ENCODE results near the gene ZC3H10.

ZC3H10 gene

DNA sequence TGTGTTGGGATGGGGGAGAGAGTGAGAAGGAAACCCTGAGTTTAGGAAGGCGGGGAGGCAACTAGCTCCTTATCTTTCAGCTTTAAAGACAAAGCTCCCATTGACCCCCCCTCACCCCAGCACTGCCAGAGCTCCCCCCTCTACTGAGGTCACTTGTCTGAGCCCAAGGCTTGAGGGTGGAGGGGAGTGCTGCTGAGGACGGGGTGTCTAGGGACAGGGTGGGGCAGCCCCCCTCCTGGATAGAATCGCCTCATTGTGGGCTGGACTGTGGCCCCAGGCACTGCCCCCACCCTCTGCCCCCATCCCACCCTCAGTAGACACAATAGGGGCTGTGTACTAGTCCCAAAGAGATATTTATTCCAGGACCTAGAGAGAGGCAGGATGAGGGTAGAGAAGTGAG lies 35.1 kb upstream of the ZC3H10 start:
- no peak overlapping the region for H3K27ac ChIP-seq (ENCODE audit: low read depth, low read length)
- peaks cover 0 to 12% of the 10 kb centered on the region in 2 donors for H3K27me3 ChIP-seq (ENCODE audit: control insufficient read depth in 1 of 2, insufficient read depth in 2 of 2, low read length in 2 of 2)
- H3K36me3 ChIP-seq (ENCODE audit: insufficient read depth, low read length), result no peaks in the 10 kb centered on the region
- H3K9me3 ChIP-seq (ENCODE audit: low read length), result no peaks in the 10 kb centered on the region
- H3K4me3 ChIP-seq (ENCODE audit: low read depth in 1 of 2, low read length in 2 of 2), result no peak overlapping the region
- no peak overlapping the region for H3K9ac ChIP-seq (ENCODE audit: low read length)
- peaks cover 9% of the 10 kb centered on the region for H3K4me1 ChIP-seq (ENCODE audit: insufficient read depth, low read length)

- H3K4me3 ChIP-seq (ENCODE audit: low read depth in 1 of 2, low read length in 2 of 2), result no peak overlapping the region
- no peaks in the 10 kb centered on the region for H3K9me3 ChIP-seq (ENCODE audit: low read length)
- no peak overlapping the region for H3K27ac ChIP-seq (ENCODE audit: low read depth, low read length)
- H3K36me3 ChIP-seq (ENCODE audit: insufficient read depth, low read length), result no peaks in the 10 kb centered on the region
- peaks cover 0 to 6% of the 10 kb centered on the region in 2 donors for H3K27me3 ChIP-seq (ENCODE audit: control insufficient read depth in 1 of 2, insufficient read depth in 2 of 2, low read length in 2 of 2)
- peaks cover 3% of the 10 kb centered on the region for H3K4me1 ChIP-seq (ENCODE audit: insufficient read depth, low read length)
- H3K9ac ChIP-seq (ENCODE audit: low read length), result no peak overlapping the region
Measured at GRCh38 chr12:56084958-56085543, 33.0 kb upstream of the ZC3H10 start.

GRCh38 chr12:56086096-56086495 lies 32.0 kb upstream of the ZC3H10 start:
- Histone ChIP-seq H3K27ac (ENCODE audit: low read depth, low read length) (no peak overlapping the region), H3K4me1 (ENCODE audit: insufficient read depth, low read length) (no peaks in the 10 kb centered on the region), H3K9me3 (ENCODE audit: low read length) (no peaks in the 10 kb centered on the region), H3K4me3 (ENCODE audit: low read depth in 1 of 2, low read length in 2 of 2) (no peak overlapping the region), H3K9ac (ENCODE audit: low read length) (no peak overlapping the region), H3K27me3 (ENCODE audit: control insufficient read depth in 1 of 2, insufficient read depth in 2 of 2, low read length in 2 of 2) (no peaks in the 10 kb centered on the region), H3K36me3 (ENCODE audit: insufficient read depth, low read length) (no peaks in the 10 kb centered on the region)

DNA sequence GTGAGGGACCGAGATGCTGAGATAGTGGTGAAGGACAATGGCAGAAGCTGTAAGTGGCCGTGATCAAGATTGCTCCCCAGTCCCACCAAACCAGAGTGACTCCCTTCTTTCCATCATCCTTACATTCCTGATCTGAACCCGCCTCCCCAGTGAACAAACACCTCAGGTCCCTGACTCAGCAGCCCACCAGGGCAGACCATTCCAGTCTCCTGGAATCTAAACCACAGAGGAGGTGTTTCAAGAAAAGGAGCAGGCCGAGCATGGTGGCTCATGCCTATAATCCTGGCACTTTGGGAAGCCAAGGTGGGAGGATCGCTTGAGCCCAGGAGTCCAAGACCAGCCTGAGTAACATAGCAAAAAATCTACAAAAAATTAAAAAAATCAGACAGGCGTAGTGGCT lies 31.5 kb upstream of the ZC3H10 start:
- H3K27ac ChIP-seq (ENCODE audit: low read depth, low read length), result no peak overlapping the region
- H3K9ac ChIP-seq (ENCODE audit: low read length), result no peak overlapping the region

GRCh38 chr12:56087220-56087619 lies 30.8 kb upstream of the ZC3H10 start:
- no peaks in the 10 kb centered on the region for H3K27me3 ChIP-seq (ENCODE audit: control insufficient read depth in 1 of 2, insufficient read depth in 2 of 2, low read length in 2 of 2)
- no peak overlapping the region for H3K9ac ChIP-seq (ENCODE audit: low read length)
- no peaks in the 10 kb centered on the region for H3K36me3 ChIP-seq (ENCODE audit: insufficient read depth, low read length)
- H3K27ac ChIP-seq (ENCODE audit: low read depth, low read length), result no peak overlapping the region
- H3K4me1 ChIP-seq (ENCODE audit: insufficient read depth, low read length), result no peaks in the 10 kb centered on the region
- no peaks in the 10 kb centered on the region for H3K9me3 ChIP-seq (ENCODE audit: low read length)
- no peak overlapping the region for H3K4me3 ChIP-seq (ENCODE audit: low read depth in 1 of 2, low read length in 2 of 2)

More for the DNA sequence above, 31.5 kb upstream of the ZC3H10 start:
- H3K4me1 ChIP-seq (ENCODE audit: insufficient read depth, low read length), result no peaks in the 10 kb centered on the region
- no peak overlapping the region for H3K4me3 ChIP-seq (ENCODE audit: low read depth in 1 of 2, low read length in 2 of 2)
- H3K36me3 ChIP-seq (ENCODE audit: insufficient read depth, low read length), result no peaks in the 10 kb centered on the region
- no peaks in the 10 kb centered on the region for H3K27me3 ChIP-seq (ENCODE audit: control insufficient read depth in 1 of 2, insufficient read depth in 2 of 2, low read length in 2 of 2)
- H3K9me3 ChIP-seq (ENCODE audit: low read length), result no peaks in the 10 kb centered on the region

- H3K4me1 ChIP-seq (ENCODE audit: insufficient read depth, low read length), result no peaks in the 10 kb centered on the region
- no peaks in the 10 kb centered on the region for H3K36me3 ChIP-seq (ENCODE audit: insufficient read depth, low read length)
- no peaks in the 10 kb centered on the region for H3K9me3 ChIP-seq (ENCODE audit: low read length)
- no peak overlapping the region for H3K4me3 ChIP-seq (ENCODE audit: low read depth in 1 of 2, low read length in 2 of 2)
- H3K9ac ChIP-seq (ENCODE audit: low read length), result no peak overlapping the region
- no peak overlapping the region for H3K27ac ChIP-seq (ENCODE audit: low read depth, low read length)
- no peaks in the 10 kb centered on the region for H3K27me3 ChIP-seq (ENCODE audit: control insufficient read depth in 1 of 2, insufficient read depth in 2 of 2, low read length in 2 of 2)
Measured at GRCh38 chr12:56097738-56098137, 20.3 kb upstream of the ZC3H10 start.

- Histone ChIP-seq H3K9ac (ENCODE audit: low read length) (no peak overlapping the region), H3K9me3 (ENCODE audit: low read length) (no peaks in the 10 kb centered on the region), H3K4me1 (ENCODE audit: insufficient read depth, low read length) (no peaks in the 10 kb centered on the region), H3K4me3 (ENCODE audit: low read depth in 1 of 2, low read length in 2 of 2) (no peak overlapping the region), H3K27ac (ENCODE audit: low read depth, low read length) (no peak overlapping the region), H3K36me3 (ENCODE audit: insufficient read depth, low read length) (no peaks in the 10 kb centered on the region), H3K27me3 (ENCODE audit: control insufficient read depth in 1 of 2, insufficient read depth in 2 of 2, low read length in 2 of 2) (no peaks in the 10 kb centered on the region)
Measured at GRCh38 chr12:56098592-56098991, 19.5 kb upstream of the ZC3H10 start.

- Histone ChIP-seq H3K27ac (ENCODE audit: low read depth, low read length) (no peak overlapping the region), H3K27me3 (ENCODE audit: control insufficient read depth in 1 of 2, insufficient read depth in 2 of 2, low read length in 2 of 2) (no peaks in the 10 kb centered on the region), H3K4me3 (ENCODE audit: low read depth in 1 of 2, low read length in 2 of 2) (no peak overlapping the region), H3K9ac (ENCODE audit: low read length) (no peak overlapping the region), H3K9me3 (ENCODE audit: low read length) (no peaks in the 10 kb centered on the region), H3K36me3 (ENCODE audit: insufficient read depth, low read length) (no peaks in the 10 kb centered on the region), H3K4me1 (ENCODE audit: insufficient read depth, low read length) (no peaks in the 10 kb centered on the region)
Measured at GRCh38 chr12:56099787-56100186, 18.3 kb upstream of the ZC3H10 start.

GRCh38 chr12:56101045-56101444 lies 17.0 kb upstream of the ZC3H10 start:
- Histone ChIP-seq H3K9me3 (ENCODE audit: low read length) (no peaks in the 10 kb centered on the region), H3K27me3 (ENCODE audit: control insufficient read depth in 1 of 2, insufficient read depth in 2 of 2, low read length in 2 of 2) (no peaks in the 10 kb centered on the region), H3K36me3 (ENCODE audit: insufficient read depth, low read length) (no peaks in the 10 kb centered on the region)

GRCh38 chr12:56102683-56103065 lies 15.4 kb upstream of the ZC3H10 start:
- no peak overlapping the region for H3K9ac ChIP-seq (ENCODE audit: low read length)
- no peak overlapping the region for H3K27ac ChIP-seq (ENCODE audit: low read depth, low read length)
- no peaks in the 10 kb centered on the region for H3K9me3 ChIP-seq (ENCODE audit: low read length)
- peaks cover 14% of the 10 kb centered on the region for H3K4me1 ChIP-seq (ENCODE audit: insufficient read depth, low read length)
- no peaks in the 10 kb centered on the region for H3K27me3 ChIP-seq (ENCODE audit: control insufficient read depth in 1 of 2, insufficient read depth in 2 of 2, low read length in 2 of 2)
- H3K36me3 ChIP-seq (ENCODE audit: insufficient read depth, low read length), result peaks cover 16% of the 10 kb centered on the region
- H3K4me3 ChIP-seq (ENCODE audit: low read depth in 1 of 2, low read length in 2 of 2), result no peak overlapping the region

More at GRCh38 chr12:56101045-56101444, 17.0 kb upstream of the ZC3H10 start:
- Histone ChIP-seq H3K9ac (ENCODE audit: low read length) (no peak overlapping the region), H3K27ac (ENCODE audit: low read depth, low read length) (no peak overlapping the region), H3K4me1 (ENCODE audit: insufficient read depth, low read length) (peaks cover 10% of the 10 kb centered on the region), H3K4me3 (ENCODE audit: low read depth in 1 of 2, low read length in 2 of 2) (no peak overlapping the region)

GRCh38 chr12:56103066-56103711 lies 14.9 kb upstream of the ZC3H10 start:
- Histone ChIP-seq H3K9ac (ENCODE audit: low read length) (peak overlapping the region; percentile 72), H3K4me3 (ENCODE audit: low read depth in 1 of 2, low read length in 2 of 2) (peak overlapping the region in 1 of 2 donors; percentile 87), H3K27me3 (ENCODE audit: control insufficient read depth in 1 of 2, insufficient read depth in 2 of 2, low read length in 2 of 2) (no peaks in the 10 kb centered on the region), H3K9me3 (ENCODE audit: low read length) (no peaks in the 10 kb centered on the region), H3K36me3 (ENCODE audit: insufficient read depth, low read length) (peaks cover 21% of the 10 kb centered on the region), H3K27ac (ENCODE audit: low read depth, low read length) (peak overlapping the region; percentile 90), H3K4me1 (ENCODE audit: insufficient read depth, low read length) (peaks cover 14% of the 10 kb centered on the region)

DNA sequence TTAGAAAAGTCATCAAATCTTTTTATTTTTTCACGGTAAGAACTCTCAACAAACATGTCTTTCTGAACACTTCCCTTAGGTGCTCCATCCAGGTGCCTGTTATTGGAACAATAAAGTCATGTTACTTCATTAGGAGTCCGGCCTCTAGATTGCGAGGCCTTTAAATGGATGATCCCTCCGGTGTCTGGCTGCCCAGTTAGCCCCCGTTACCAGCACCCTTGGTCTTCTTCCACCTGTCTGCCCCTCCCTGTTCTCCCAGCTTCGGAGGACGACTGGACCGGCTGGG lies 14.3 kb upstream of the ZC3H10 start:
- H3K4me1 ChIP-seq (ENCODE audit: insufficient read depth, low read length), result peaks cover 14% of the 10 kb centered on the region
- no peaks in the 10 kb centered on the region for H3K27me3 ChIP-seq (ENCODE audit: control insufficient read depth in 1 of 2, insufficient read depth in 2 of 2, low read length in 2 of 2)
- peak overlapping the region; percentile 90 for H3K27ac ChIP-seq (ENCODE audit: low read depth, low read length)
- no peaks in the 10 kb centered on the region for H3K9me3 ChIP-seq (ENCODE audit: low read length)
- peaks cover 27% of the 10 kb centered on the region for H3K36me3 ChIP-seq (ENCODE audit: insufficient read depth, low read length)
- H3K4me3 ChIP-seq (ENCODE audit: low read depth in 1 of 2, low read length in 2 of 2), result peak overlapping the region; percentile 87 to 92
- H3K9ac ChIP-seq (ENCODE audit: low read length), result peak overlapping the region; percentile 72
